HT1080 (cell line): ENCODE results near the gene MYLK. TPM values are rescaled to one million over a fixed set of nuclear protein-coding genes. Genes with fewer than 3 reads are reported as not detected.

Source experiments
- DNase-seq: peaks from one replicate; pipeline ENCODE4 v3.0.0-alpha.2; 2015; ENCODE audit warnings: low read depth
- total RNA-seq: library from RNA; depleted of rRNA; stranded (reverse); fragments of >200 nt; shearing (Covaris generic); gene quantifications from 2 replicates; pipeline ENCODE4 v1.2.3, GENCODE V29; 2014

MYLK gene
- total RNA-seq, 1 experiment from 2014 or later: 197 TPM

GRCh38 chr3:123774474-123774873, 109.7 kb downstream of the MYLK start:
- no peak for DNase-seq

GRCh38 chr3:123773681-123774431, 110.3 kb downstream of the MYLK start:
- peak; percentile 52 for DNase-seq

- no peak for DNase-seq
These were observed 114.8 kb downstream of the MYLK start for GRCh38 chr3:123769356-123769743.

- DNase-seq: no peak
These were observed 115.4 kb downstream of the MYLK start for GRCh38 chr3:123768480-123769355.

- DNase-seq: no peak
These were observed 116.4 kb downstream of the MYLK start for GRCh38 chr3:123767564-123768292.

- no peak for DNase-seq
These were observed 117.1 kb downstream of the MYLK start for GRCh38 chr3:123767009-123767372.

GRCh38 chr3:123766193-123767008, 117.7 kb downstream of the MYLK start:
- DNase-seq: no peak

- no peak for DNase-seq
These were observed 118.5 kb downstream of the MYLK start for GRCh38 chr3:123765475-123766128.

GRCh38 chr3:123764647-123765046, 119.5 kb downstream of the MYLK start:
- no peak for DNase-seq

GRCh38 chr3:123762805-123763204, 121.3 kb downstream of the MYLK start:
- no peak for DNase-seq

- DNase-seq: no peak
These were observed 123.3 kb downstream of the MYLK start for GRCh38 chr3:123760817-123761216.

- DNase-seq: no peak
These were observed 124.3 kb downstream of the MYLK start for GRCh38 chr3:123759871-123760270.

- no peak for DNase-seq
These were observed 124.8 kb downstream of the MYLK start for GRCh38 chr3:123759311-123759710.

- peak; percentile 73 for DNase-seq
These were observed 126.0 kb downstream of the MYLK start for GRCh38 chr3:123758081-123758564.

- DNase-seq: peak; percentile 50
These were observed 126.7 kb downstream of the MYLK start for GRCh38 chr3:123757281-123757940.

- no peak for DNase-seq
These were observed 128.6 kb downstream of the MYLK start for GRCh38 chr3:123755501-123755900.

GRCh38 chr3:123755085-123755484, 129.0 kb downstream of the MYLK start:
- no peak for DNase-seq

- no peak for DNase-seq
These were observed 130.8 kb downstream of the MYLK start for GRCh38 chr3:123753286-123753685.

GRCh38 chr3:123752228-123752627, 131.9 kb downstream of the MYLK start:
- no peak for DNase-seq

- DNase-seq: no peak
These were observed 132.7 kb downstream of the MYLK start for GRCh38 chr3:123751433-123751832.
